HEK293 (cell line): ENCODE data around the gene LY6G5B.

Source experiments
- CTCF ChIA-PET: fragments of 350-600 bp; formaldehyde crosslinking; extraction: SDS; loops from one replicate; lab custom pipeline; 2021; ENCODE audit warnings: antibody characterized with exemption; lab: Yijun Ruan, JAX
- POLR2A ChIA-PET: fragments of 300-600 bp; formaldehyde crosslinking; extraction: SDS; loops from one replicate; lab custom pipeline; 2020; ENCODE audit warnings: antibody characterized with exemption, inconsistent platforms; lab: Yijun Ruan, JAX
- H3K27ac ChIP-seq: fragments of 200-500 bp; sonication (Bioruptor generic); 2 replicates; pipeline ENCODE4 v1.5.1; 2014; ENCODE audit warnings: low read depth, low read length, control low read depth, inconsistent platforms; ENCODE audit errors: extremely low read depth
- H3K36me3 ChIP-seq, 2 experiments: fragments of 200-500 bp in 1 of 2; sonication (Bioruptor generic) in 1 of 2; 1 replicate in 1 of 2; 2 replicates in 1 of 2; pipeline ENCODE4 v1.5.1; 2014 to 2017; ENCODE audit warnings: inconsistent platforms in 2 of 2, low read length in 2 of 2; ENCODE audit not compliant: control insufficient read depth in 2 of 2, insufficient read depth in 1 of 2
- H3K4me1 ChIP-seq: fragments of 200-500 bp; sonication (Bioruptor generic); 2 replicates; pipeline ENCODE4 v1.5.1; 2014; ENCODE audit warnings: mild to moderate bottlenecking, low read length, inconsistent platforms; ENCODE audit not compliant: control insufficient read depth, insufficient read depth
- H3K4me3 ChIP-seq: 2 replicates; pipeline ENCODE4 v1.5.1; 2011; ENCODE audit warnings: low read depth, mild to moderate bottlenecking, control low read depth, low read length, moderate library complexity
- H3K9me3 ChIP-seq: fragments of 200-500 bp; sonication (Bioruptor generic); 2 replicates; pipeline ENCODE4 v1.5.1; 2014; ENCODE audit warnings: low read depth, low read length, inconsistent platforms; ENCODE audit not compliant: control insufficient read depth, insufficient read depth
- PRDM1 ChIP-seq: fragments of 450-650 bp; formaldehyde crosslinking; IDR thresholded peaks from 2 replicates; pipeline ENCODE4; 2016; ENCODE audit warnings: missing biosample characterization, missing genetic modification characterization
- SCRT2 ChIP-seq: fragments of 450-650 bp; formaldehyde crosslinking; IDR thresholded peaks from 2 replicates; pipeline ENCODE4 v1.5.1; 2016; ENCODE audit warnings: missing biosample characterization, missing genetic modification characterization
- YY1 ChIP-seq: fragments of 450-650 bp; formaldehyde crosslinking; IDR thresholded peaks from 2 replicates; pipeline ENCODE4 v1.5.1; 2018; ENCODE audit warnings: missing biosample characterization, missing genetic modification characterization
- ZIC2 ChIP-seq: fragments of 450-650 bp; formaldehyde crosslinking; IDR thresholded peaks from 2 replicates; pipeline ENCODE4 v1.5.1; 2016; ENCODE audit warnings: missing biosample characterization, missing genetic modification characterization
- ZNF132 ChIP-seq: fragments of 450-650 bp; formaldehyde crosslinking; IDR thresholded peaks from 2 replicates; pipeline ENCODE4 v1.5.1; 2017; ENCODE audit warnings: missing biosample characterization, missing genetic modification characterization, borderline replicate concordance
- ZNF184 ChIP-seq: fragments of 450-650 bp; IDR thresholded peaks from 2 replicates; pipeline ENCODE4 v1.5.1; 2018; ENCODE audit warnings: missing biosample characterization, mild to moderate bottlenecking, missing genetic modification characterization
- ZNF239 ChIP-seq: fragments of 450-650 bp; formaldehyde crosslinking; IDR thresholded peaks from 2 replicates; pipeline ENCODE4 v1.5.1; 2016; ENCODE audit warnings: missing biosample characterization, missing genetic modification characterization
- ZNF610 ChIP-seq: fragments of 450-650 bp; formaldehyde crosslinking; IDR thresholded peaks from 2 replicates; pipeline ENCODE4 v1.5.1; 2016; ENCODE audit warnings: missing biosample characterization, missing genetic modification characterization, borderline replicate concordance
- ZNF624 ChIP-seq: fragments of 450-650 bp; formaldehyde crosslinking; IDR thresholded peaks from 2 replicates; pipeline ENCODE4 v1.5.1; 2017; ENCODE audit warnings: missing biosample characterization, missing genetic modification characterization
- ZNF776 ChIP-seq: fragments of 450-650 bp; formaldehyde crosslinking; IDR thresholded peaks from 2 replicates; pipeline ENCODE4 v1.5.0; 2017; ENCODE audit warnings: missing biosample characterization, missing genetic modification characterization, borderline replicate concordance
- ZNF777 ChIP-seq: fragments of 450-650 bp; formaldehyde crosslinking; IDR thresholded peaks from 2 replicates; pipeline ENCODE4 v1.5.1; 2017; ENCODE audit warnings: missing biosample characterization, missing genetic modification characterization, borderline replicate concordance
- TF ChIP-seq, protein P1 (sequence below): fragments of 450-650 bp; formaldehyde crosslinking; IDR thresholded peaks from 2 replicates; pipeline ENCODE4 v1.5.1; 2016; ENCODE audit warnings: missing biosample characterization, missing genetic modification characterization
- TF ChIP-seq, protein P2 (sequence below): fragments of 450-650 bp; IDR thresholded peaks from 2 replicates; pipeline ENCODE4 v1.5.1; 2018; ENCODE audit warnings: missing biosample characterization, mild to moderate bottlenecking, missing genetic modification characterization
- TF ChIP-seq, protein P3 (sequence below): fragments of 450-650 bp; formaldehyde crosslinking; IDR thresholded peaks from 2 replicates; pipeline ENCODE4 v1.5.1; 2016; ENCODE audit warnings: missing biosample characterization, missing genetic modification characterization, low read depth
- TF ChIP-seq, protein P4 (sequence below): fragments of 450-650 bp; formaldehyde crosslinking; IDR thresholded peaks from 2 replicates; pipeline ENCODE4 v1.5.1; 2016; ENCODE audit warnings: missing biosample characterization, missing genetic modification characterization
- TF ChIP-seq, protein P5 (sequence below): sonication (generic); formaldehyde crosslinking; IDR thresholded peaks from 2 replicates; pipeline ENCODE4 v1.8.1; 2022; ENCODE audit warnings: mild to moderate bottlenecking, moderate library complexity, missing genetic modification reagents
- TF ChIP-seq, protein P6 (sequence below): fragments of 450-650 bp; formaldehyde crosslinking; IDR thresholded peaks from 2 replicates; pipeline ENCODE4 v1.5.1; 2017; ENCODE audit warnings: missing biosample characterization, mild to moderate bottlenecking, missing genetic modification characterization, moderate library complexity
- TF ChIP-seq, protein P7 (sequence below): fragments of 450-650 bp; formaldehyde crosslinking; IDR thresholded peaks from 2 replicates; pipeline ENCODE4 v1.5.1; 2016; ENCODE audit warnings: missing biosample characterization, missing genetic modification characterization

The LY6G5B gene

DNA sequence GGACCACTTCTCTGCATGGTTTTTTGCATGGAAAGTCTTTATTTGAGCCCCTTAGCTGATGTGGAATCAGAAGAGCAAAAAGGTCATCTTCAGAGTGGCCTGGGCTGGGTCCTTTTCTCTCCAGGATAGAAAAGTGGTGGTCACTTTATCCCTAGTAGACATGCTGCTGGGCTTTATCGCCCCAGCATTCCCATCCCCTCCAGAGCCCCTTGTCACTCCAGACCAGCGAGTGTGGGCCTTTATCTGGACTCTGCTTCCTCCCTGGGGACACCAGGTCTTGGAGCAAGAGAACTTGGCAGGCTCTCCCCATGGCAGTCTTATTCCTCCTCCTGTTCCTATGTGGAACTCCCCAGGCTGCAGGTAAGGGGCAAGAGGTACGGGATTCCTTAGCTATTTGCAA lies 36.8 kb downstream of the LY6G5B start, which contains the start of gene LY6G6F:
TSS of gene LY6G6F (plus strand) at position 268 of the 400 bp plus-strand sequence. CDS start at position 309, 41 bp downstream.
- ChIA-PET CTCF (interaction anchor here (0.7 to 1.2 kb wide), 2 partner anchors 63 to 246 kb away, joined by 3 to 4 read pairs; no protein-coding TSS in a partner anchor), POLR2A (interaction anchor here (0.6 to 1.6 kb wide), 5 partner anchors 22 to 121 kb away, joined by 3 to 6 read pairs (median 5); partner anchors contain the start of genes CLIC1, DDAH2 and HSPA1B)
- H3K4me3 ChIP-seq, result no peak within 1 kb of the TSS
- TF ChIP-seq, protein P1, sequence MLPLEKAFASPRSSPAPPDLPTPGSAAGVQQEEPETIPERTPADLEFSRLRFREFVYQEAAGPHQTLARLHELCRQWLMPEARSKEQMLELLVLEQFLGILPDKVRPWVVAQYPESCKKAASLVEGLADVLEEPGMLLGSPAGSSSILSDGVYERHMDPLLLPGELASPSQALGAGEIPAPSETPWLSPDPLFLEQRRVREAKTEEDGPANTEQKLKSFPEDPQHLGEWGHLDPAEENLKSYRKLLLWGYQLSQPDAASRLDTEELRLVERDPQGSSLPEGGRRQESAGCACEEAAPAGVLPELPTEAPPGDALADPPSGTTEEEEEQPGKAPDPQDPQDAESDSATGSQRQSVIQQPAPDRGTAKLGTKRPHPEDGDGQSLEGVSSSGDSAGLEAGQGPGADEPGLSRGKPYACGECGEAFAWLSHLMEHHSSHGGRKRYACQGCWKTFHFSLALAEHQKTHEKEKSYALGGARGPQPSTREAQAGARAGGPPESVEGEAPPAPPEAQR (tag by site-specific recombination), result no peak
- TF ChIP-seq, protein P2, sequence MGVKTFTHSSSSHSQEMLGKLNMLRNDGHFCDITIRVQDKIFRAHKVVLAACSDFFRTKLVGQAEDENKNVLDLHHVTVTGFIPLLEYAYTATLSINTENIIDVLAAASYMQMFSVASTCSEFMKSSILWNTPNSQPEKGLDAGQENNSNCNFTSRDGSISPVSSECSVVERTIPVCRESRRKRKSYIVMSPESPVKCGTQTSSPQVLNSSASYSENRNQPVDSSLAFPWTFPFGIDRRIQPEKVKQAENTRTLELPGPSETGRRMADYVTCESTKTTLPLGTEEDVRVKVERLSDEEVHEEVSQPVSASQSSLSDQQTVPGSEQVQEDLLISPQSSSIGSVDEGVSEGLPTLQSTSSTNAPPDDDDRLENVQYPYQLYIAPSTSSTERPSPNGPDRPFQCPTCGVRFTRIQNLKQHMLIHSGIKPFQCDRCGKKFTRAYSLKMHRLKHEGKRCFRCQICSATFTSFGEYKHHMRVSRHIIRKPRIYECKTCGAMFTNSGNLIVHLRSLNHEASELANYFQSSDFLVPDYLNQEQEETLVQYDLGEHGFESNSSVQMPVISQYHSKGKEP, result no peak
- TF ChIP-seq, protein P3, sequence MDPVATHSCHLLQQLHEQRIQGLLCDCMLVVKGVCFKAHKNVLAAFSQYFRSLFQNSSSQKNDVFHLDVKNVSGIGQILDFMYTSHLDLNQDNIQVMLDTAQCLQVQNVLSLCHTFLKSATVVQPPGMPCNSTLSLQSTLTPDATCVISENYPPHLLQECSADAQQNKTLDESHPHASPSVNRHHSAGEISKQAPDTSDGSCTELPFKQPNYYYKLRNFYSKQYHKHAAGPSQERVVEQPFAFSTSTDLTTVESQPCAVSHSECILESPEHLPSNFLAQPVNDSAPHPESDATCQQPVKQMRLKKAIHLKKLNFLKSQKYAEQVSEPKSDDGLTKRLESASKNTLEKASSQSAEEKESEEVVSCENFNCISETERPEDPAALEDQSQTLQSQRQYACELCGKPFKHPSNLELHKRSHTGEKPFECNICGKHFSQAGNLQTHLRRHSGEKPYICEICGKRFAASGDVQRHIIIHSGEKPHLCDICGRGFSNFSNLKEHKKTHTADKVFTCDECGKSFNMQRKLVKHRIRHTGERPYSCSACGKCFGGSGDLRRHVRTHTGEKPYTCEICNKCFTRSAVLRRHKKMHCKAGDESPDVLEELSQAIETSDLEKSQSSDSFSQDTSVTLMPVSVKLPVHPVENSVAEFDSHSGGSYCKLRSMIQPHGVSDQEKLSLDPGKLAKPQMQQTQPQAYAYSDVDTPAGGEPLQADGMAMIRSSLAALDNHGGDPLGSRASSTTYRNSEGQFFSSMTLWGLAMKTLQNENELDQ (tag by site-specific recombination), result no peak
- TF ChIP-seq, protein P4, sequence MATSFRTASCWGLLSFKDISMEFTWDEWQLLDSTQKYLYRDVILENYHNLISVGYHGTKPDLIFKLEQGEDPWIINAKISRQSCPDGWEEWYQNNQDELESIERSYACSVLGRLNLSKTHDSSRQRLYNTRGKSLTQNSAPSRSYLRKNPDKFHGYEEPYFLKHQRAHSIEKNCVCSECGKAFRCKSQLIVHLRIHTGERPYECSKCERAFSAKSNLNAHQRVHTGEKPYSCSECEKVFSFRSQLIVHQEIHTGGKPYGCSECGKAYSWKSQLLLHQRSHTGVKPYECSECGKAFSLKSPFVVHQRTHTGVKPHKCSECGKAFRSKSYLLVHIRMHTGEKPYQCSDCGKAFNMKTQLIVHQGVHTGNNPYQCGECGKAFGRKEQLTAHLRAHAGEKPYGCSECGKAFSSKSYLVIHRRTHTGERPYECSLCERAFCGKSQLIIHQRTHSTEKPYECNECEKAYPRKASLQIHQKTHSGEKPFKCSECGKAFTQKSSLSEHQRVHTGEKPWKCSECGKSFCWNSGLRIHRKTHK (tag by site-specific recombination), result no peak
- no peak for TF ChIP-seq ZNF610 (tag by site-specific recombination)
- no peak for TF ChIP-seq ZNF776 (tag by site-specific recombination)
- no peak for TF ChIP-seq ZNF184 (tag by site-specific recombination)
- TF ChIP-seq, protein P5, sequence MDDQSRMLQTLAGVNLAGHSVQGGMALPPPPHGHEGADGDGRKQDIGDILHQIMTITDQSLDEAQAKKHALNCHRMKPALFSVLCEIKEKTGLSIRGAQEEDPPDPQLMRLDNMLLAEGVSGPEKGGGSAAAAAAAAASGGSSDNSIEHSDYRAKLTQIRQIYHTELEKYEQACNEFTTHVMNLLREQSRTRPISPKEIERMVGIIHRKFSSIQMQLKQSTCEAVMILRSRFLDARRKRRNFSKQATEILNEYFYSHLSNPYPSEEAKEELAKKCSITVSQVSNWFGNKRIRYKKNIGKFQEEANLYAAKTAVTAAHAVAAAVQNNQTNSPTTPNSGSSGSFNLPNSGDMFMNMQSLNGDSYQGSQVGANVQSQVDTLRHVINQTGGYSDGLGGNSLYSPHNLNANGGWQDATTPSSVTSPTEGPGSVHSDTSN (CRISPR knock-in tag), result no peak
- TF ChIP-seq, protein P6, sequence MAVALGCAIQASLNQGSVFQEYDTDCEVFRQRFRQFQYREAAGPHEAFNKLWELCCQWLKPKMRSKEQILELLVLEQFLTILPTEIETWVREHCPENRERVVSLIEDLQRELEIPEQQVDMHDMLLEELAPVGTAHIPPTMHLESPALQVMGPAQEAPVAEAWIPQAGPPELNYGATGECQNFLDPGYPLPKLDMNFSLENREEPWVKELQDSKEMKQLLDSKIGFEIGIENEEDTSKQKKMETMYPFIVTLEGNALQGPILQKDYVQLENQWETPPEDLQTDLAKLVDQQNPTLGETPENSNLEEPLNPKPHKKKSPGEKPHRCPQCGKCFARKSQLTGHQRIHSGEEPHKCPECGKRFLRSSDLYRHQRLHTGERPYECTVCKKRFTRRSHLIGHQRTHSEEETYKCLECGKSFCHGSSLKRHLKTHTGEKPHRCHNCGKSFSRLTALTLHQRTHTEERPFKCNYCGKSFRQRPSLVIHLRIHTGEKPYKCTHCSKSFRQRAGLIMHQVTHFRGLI, result no peak
- TF ChIP-seq ZNF239 (tag by site-specific recombination), result no peak
- no peak for TF ChIP-seq ZNF624 (tag by site-specific recombination)
- TF ChIP-seq ZIC2 (tag by site-specific recombination), result no peak
- no peaks in the 10 kb centered on the region for H3K4me1 ChIP-seq
- H3K36me3 ChIP-seq, result no peaks in the 10 kb centered on the region
- no peaks in the 10 kb centered on the region for H3K9me3 ChIP-seq
- no peak within 1 kb of the TSS for H3K27ac ChIP-seq

DNA sequence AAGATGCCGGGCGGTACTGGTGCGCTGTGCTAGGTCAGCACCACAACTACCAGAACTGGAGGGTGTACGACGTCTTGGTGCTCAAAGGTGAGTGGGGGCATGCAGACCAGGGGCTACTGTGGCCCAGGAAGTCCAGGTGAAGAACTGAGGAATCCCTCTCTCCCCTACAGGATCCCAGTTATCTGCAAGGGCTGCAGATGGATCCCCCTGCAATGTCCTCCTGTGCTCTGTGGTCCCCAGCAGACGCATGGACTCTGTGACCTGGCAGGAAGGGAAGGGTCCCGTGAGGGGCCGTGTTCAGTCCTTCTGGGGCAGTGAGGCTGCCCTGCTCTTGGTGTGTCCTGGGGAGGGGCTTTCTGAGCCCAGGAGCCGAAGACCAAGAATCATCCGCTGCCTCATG lies 37.9 kb downstream of the LY6G5B start:
- TF ChIP-seq ZNF777 (no peak), ZNF132 (tag by site-specific recombination) (no peak), YY1 (tag by site-specific recombination) (no peak), SCRT2 (no peak), PRDM1 (no peak)
- TF ChIP-seq, protein P7, sequence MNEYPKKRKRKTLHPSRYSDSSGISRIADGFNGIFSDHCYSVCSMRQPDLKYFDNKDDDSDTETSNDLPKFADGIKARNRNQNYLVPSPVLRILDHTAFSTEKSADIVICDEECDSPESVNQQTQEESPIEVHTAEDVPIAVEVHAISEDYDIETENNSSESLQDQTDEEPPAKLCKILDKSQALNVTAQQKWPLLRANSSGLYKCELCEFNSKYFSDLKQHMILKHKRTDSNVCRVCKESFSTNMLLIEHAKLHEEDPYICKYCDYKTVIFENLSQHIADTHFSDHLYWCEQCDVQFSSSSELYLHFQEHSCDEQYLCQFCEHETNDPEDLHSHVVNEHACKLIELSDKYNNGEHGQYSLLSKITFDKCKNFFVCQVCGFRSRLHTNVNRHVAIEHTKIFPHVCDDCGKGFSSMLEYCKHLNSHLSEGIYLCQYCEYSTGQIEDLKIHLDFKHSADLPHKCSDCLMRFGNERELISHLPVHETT (tag by site-specific recombination), result no peak
- Histone ChIP-seq H3K4me3 (no peak overlapping the region), H3K27ac (no peak overlapping the region), H3K4me1 (no peaks in the 10 kb centered on the region), H3K36me3 (no peaks in the 10 kb centered on the region), H3K9me3 (no peaks in the 10 kb centered on the region)
- ChIA-PET POLR2A (interaction anchor here (1.6 kb wide), 1 partner anchor 28 kb away, joined by 3 read pairs; the partner anchor contains the start of gene CLIC1), CTCF (no interaction called here)
